GM10847 (cell line): ENCODE results near the gene SDSL.

Experiments
- POLR2A ChIP-seq: IDR thresholded peaks from 2 replicates; pipeline ENCODE4 v1.6.1; 2011; ENCODE audit not compliant: insufficient read length; ENCODE audit errors: extremely low read depth

The SDSL gene

GRCh38 chr12:113424915-113425823 is 3.0 kb downstream of the SDSL start:
- TF ChIP-seq POLR2A = no peak

GRCh38 chr12:113425960-113426453 is 3.8 kb downstream of the SDSL start:
- TF ChIP-seq POLR2A = no peak

- no peak for TF ChIP-seq POLR2A
Measured at GRCh38 chr12:113427882-113428281, 5.7 kb downstream of the SDSL start.

- no peak for TF ChIP-seq POLR2A
Measured at GRCh38 chr12:113428482-113428881, 6.3 kb downstream of the SDSL start.

GRCh38 chr12:113432986-113433385 is 10.8 kb downstream of the SDSL start:
- TF ChIP-seq POLR2A = no peak

GRCh38 chr12:113435367-113435766 is 13.2 kb downstream of the SDSL start:
- TF ChIP-seq POLR2A = no peak

GRCh38 chr12:113436586-113436985 is 14.4 kb downstream of the SDSL start:
- no peak for TF ChIP-seq POLR2A

- no peak for TF ChIP-seq POLR2A
Measured at GRCh38 chr12:113436993-113437728, 15.0 kb downstream of the SDSL start.

- no peak for TF ChIP-seq POLR2A
Measured at GRCh38 chr12:113437729-113438100, 15.5 kb downstream of the SDSL start.

GRCh38 chr12:113438523-113439300 is 16.5 kb downstream of the SDSL start:
- no peak for TF ChIP-seq POLR2A

GRCh38 chr12:113439301-113439597 is 17.1 kb downstream of the SDSL start:
- TF ChIP-seq POLR2A = no peak

GRCh38 chr12:113439606-113440030 is 17.4 kb downstream of the SDSL start:
- no peak for TF ChIP-seq POLR2A

GRCh38 chr12:113440336-113440735 is 18.2 kb downstream of the SDSL start:
- no peak for TF ChIP-seq POLR2A

GRCh38 chr12:113440947-113441782 is 19.0 kb downstream of the SDSL start:
- TF ChIP-seq POLR2A = no peak
